Measurements from ENCODE around the gene ARHGEF10L.

- TF ChIP-seq, protein P1, sequence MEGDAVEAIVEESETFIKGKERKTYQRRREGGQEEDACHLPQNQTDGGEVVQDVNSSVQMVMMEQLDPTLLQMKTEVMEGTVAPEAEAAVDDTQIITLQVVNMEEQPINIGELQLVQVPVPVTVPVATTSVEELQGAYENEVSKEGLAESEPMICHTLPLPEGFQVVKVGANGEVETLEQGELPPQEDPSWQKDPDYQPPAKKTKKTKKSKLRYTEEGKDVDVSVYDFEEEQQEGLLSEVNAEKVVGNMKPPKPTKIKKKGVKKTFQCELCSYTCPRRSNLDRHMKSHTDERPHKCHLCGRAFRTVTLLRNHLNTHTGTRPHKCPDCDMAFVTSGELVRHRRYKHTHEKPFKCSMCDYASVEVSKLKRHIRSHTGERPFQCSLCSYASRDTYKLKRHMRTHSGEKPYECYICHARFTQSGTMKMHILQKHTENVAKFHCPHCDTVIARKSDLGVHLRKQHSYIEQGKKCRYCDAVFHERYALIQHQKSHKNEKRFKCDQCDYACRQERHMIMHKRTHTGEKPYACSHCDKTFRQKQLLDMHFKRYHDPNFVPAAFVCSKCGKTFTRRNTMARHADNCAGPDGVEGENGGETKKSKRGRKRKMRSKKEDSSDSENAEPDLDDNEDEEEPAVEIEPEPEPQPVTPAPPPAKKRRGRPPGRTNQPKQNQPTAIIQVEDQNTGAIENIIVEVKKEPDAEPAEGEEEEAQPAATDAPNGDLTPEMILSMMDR (IDR thresholded peaks at IDR 0.05): no peak
- no peak for TF ChIP-seq POLR2AphosphoS5 (IDR thresholded peaks at IDR 0.05)
Observed at GRCh38 chr1:17542645-17543044, 3.1 kb downstream of the ARHGEF10L start.
